ENCODE results near the gene C11orf52. TPM values are rescaled to one million over a fixed set of nuclear protein-coding genes. Genes with fewer than 3 reads are reported as not detected.

Gene C11orf52
- total RNA-seq, 1 donor from 2014 or later = 0.62 TPM

DNA sequence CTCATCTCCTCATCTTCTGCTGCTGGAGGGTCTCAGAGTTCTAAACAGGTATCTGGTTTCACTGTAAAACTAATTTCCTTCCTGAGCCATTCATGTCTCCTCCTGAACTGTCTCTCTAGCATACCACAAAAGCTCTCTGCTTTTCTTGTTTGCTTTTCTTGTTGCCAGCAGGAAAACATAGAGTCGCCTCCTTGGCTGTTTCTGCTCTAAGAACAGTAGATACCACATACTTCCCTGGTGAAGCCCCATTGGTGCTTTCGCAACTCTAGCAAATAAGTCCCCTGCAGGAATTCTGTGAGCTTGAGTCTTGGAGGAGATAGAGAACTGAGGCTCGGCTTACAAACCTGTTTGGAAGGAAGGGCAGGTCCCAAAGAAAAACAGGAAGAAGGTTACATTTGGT, 25.4 kb downstream of the C11orf52 start:
- H3K36me3 Mint-ChIP-seq (ENCODE audit: unreplicated experiment) = no peaks in the 10 kb centered on the region
- no peaks in the 10 kb centered on the region for H3K9me3 Mint-ChIP-seq (ENCODE audit: unreplicated experiment)
- TF ChIP-seq, protein P1, sequence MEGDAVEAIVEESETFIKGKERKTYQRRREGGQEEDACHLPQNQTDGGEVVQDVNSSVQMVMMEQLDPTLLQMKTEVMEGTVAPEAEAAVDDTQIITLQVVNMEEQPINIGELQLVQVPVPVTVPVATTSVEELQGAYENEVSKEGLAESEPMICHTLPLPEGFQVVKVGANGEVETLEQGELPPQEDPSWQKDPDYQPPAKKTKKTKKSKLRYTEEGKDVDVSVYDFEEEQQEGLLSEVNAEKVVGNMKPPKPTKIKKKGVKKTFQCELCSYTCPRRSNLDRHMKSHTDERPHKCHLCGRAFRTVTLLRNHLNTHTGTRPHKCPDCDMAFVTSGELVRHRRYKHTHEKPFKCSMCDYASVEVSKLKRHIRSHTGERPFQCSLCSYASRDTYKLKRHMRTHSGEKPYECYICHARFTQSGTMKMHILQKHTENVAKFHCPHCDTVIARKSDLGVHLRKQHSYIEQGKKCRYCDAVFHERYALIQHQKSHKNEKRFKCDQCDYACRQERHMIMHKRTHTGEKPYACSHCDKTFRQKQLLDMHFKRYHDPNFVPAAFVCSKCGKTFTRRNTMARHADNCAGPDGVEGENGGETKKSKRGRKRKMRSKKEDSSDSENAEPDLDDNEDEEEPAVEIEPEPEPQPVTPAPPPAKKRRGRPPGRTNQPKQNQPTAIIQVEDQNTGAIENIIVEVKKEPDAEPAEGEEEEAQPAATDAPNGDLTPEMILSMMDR (IDR thresholded peaks at IDR 0.05) = no peak
- peaks cover 30% of the 10 kb centered on the region for H3K4me1 Mint-ChIP-seq (ENCODE audit: unreplicated experiment)
- H3K27ac Mint-ChIP-seq (ENCODE audit: unreplicated experiment) = peak overlapping the region; percentile 85
- DNase-seq (ENCODE audit: extremely low spot score, unreplicated experiment) = peak; percentile 5
- H3K4me3 Mint-ChIP-seq (ENCODE audit: unreplicated experiment) = no peak overlapping the region
- H3K27me3 Mint-ChIP-seq (ENCODE audit: unreplicated experiment) = no peaks in the 10 kb centered on the region

DNA sequence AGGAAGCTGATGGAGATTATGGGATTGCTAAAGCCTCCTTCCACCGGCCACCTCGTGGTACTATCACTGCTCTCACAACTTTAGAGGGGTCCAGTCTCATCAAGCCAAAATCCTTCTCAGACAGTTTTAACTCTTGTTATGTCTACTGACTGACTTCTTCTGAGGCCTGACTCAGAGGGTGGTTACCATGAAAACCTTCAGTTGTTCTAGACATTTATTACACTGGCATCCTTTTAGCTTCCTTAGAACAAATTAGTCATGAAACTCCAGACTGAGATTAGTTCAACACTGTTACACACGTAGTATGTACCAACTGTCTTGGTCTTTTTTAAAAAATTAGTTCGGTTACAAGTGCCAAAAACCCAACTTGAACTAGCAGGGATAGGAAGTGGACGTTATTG, 25.9 kb downstream of the C11orf52 start:
- TF ChIP-seq, protein P1 (IDR thresholded peaks at IDR 0.05) = no peak
- Mint-ChIP-seq H3K9me3 (ENCODE audit: unreplicated experiment) (no peaks in the 10 kb centered on the region), H3K36me3 (ENCODE audit: unreplicated experiment) (no peaks in the 10 kb centered on the region), H3K27me3 (ENCODE audit: unreplicated experiment) (no peaks in the 10 kb centered on the region), H3K4me1 (ENCODE audit: unreplicated experiment) (peaks cover 27% of the 10 kb centered on the region), H3K4me3 (ENCODE audit: unreplicated experiment) (no peak overlapping the region), H3K27ac (ENCODE audit: unreplicated experiment) (peak overlapping the region; percentile 85)
- peak; percentile 17 for DNase-seq (ENCODE audit: extremely low spot score, unreplicated experiment)

DNA sequence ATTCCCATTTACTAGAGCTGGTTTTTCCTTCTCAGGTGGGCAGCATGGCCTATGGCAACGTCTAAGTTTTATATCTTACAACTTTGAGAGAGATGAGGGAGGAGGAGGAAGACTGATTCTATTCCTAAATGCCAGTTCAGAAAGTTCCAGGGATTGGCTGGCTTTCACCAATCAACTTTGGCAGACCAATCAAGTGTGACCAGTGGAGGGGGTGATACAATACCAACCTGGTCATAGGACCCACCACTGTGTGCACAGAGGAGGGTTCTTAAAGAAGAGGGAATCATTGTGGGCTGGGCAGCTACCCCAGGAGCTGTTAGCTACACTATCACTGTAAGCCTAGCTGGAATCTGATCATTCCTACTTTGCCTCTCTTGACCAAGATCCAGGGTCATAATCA, 26.5 kb downstream of the C11orf52 start:
- no peaks in the 10 kb centered on the region for H3K27me3 Mint-ChIP-seq (ENCODE audit: unreplicated experiment)
- no peaks in the 10 kb centered on the region for H3K9me3 Mint-ChIP-seq (ENCODE audit: unreplicated experiment)
- H3K4me3 Mint-ChIP-seq (ENCODE audit: unreplicated experiment) = no peak overlapping the region
- peak overlapping the region; percentile 85 for H3K27ac Mint-ChIP-seq (ENCODE audit: unreplicated experiment)
- no peaks in the 10 kb centered on the region for H3K36me3 Mint-ChIP-seq (ENCODE audit: unreplicated experiment)
- H3K4me1 Mint-ChIP-seq (ENCODE audit: unreplicated experiment) = peaks cover 27% of the 10 kb centered on the region
- DNase-seq (ENCODE audit: extremely low spot score, unreplicated experiment) = no peak
- TF ChIP-seq, protein P1 (IDR thresholded peaks at IDR 0.05) = no peak

DNA sequence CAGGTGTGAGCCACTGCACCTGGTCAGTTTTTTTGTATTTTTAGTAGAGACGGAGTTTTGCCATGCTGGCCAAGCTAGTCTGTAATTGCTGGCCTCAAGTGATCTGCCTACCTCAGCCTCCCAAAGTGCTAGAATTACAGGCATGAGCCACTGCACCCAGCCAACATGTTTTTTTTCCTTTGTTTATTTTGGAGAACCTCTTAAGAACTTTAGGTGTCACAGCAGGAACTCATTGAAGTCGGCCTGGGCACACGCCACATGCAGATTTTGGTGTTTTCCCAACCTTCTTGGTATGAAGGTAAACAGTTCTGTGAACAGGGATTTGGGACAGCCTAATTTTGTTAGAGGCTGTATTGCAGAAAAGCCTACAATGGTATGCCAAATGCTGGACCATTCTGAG, 27.8 kb downstream of the C11orf52 start:
- H3K27ac Mint-ChIP-seq (ENCODE audit: unreplicated experiment) = no peak overlapping the region

DNA sequence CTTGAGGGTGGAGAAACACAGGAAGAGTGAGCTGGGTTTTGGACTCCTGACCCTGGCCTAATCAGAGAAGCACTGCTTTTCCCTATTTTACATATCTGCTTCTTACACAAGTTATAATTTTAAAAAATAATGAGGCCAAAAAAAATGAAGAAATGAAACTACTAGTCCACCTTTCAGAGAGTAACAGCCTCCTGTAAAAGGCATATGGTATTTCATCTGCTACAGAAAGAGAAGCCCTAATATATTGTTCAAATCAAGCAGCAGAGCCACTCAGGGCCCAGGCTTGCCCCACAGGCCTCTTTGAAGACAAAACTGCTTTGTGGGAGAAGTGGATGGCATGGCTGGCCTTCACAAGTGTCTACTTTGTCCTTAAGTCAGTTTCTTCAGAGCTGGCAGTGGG, 28.4 kb downstream of the C11orf52 start:
- peaks cover 27% of the 10 kb centered on the region for H3K4me1 Mint-ChIP-seq (ENCODE audit: unreplicated experiment)
- peak overlapping the region; percentile 3 for H3K27ac Mint-ChIP-seq (ENCODE audit: unreplicated experiment)
- H3K9me3 Mint-ChIP-seq (ENCODE audit: unreplicated experiment) = no peaks in the 10 kb centered on the region
- no peaks in the 10 kb centered on the region for H3K36me3 Mint-ChIP-seq (ENCODE audit: unreplicated experiment)
- no peak for DNase-seq (ENCODE audit: extremely low spot score, unreplicated experiment)
- TF ChIP-seq, protein P1 (IDR thresholded peaks at IDR 0.05) = no peak
- H3K4me3 Mint-ChIP-seq (ENCODE audit: unreplicated experiment) = no peak overlapping the region
- H3K27me3 Mint-ChIP-seq (ENCODE audit: unreplicated experiment) = no peaks in the 10 kb centered on the region

More for the DNA sequence above, 27.8 kb downstream of the C11orf52 start:
- Mint-ChIP-seq H3K4me3 (ENCODE audit: unreplicated experiment) (no peak overlapping the region), H3K27me3 (ENCODE audit: unreplicated experiment) (no peaks in the 10 kb centered on the region), H3K4me1 (ENCODE audit: unreplicated experiment) (peaks cover 27% of the 10 kb centered on the region), H3K9me3 (ENCODE audit: unreplicated experiment) (no peaks in the 10 kb centered on the region), H3K36me3 (ENCODE audit: unreplicated experiment) (no peaks in the 10 kb centered on the region)
- TF ChIP-seq, protein P1 (IDR thresholded peaks at IDR 0.05) = no peak
- no peak for DNase-seq (ENCODE audit: extremely low spot score, unreplicated experiment)
